ENCODE measurements around the gene CEP170B.
"Not testable (repeated sequence)": the region's sequence is repeated elsewhere in the genome, so short reads cannot be mapped to it uniquely, and the experiment has no call there.

Gene CEP170B

DNA sequence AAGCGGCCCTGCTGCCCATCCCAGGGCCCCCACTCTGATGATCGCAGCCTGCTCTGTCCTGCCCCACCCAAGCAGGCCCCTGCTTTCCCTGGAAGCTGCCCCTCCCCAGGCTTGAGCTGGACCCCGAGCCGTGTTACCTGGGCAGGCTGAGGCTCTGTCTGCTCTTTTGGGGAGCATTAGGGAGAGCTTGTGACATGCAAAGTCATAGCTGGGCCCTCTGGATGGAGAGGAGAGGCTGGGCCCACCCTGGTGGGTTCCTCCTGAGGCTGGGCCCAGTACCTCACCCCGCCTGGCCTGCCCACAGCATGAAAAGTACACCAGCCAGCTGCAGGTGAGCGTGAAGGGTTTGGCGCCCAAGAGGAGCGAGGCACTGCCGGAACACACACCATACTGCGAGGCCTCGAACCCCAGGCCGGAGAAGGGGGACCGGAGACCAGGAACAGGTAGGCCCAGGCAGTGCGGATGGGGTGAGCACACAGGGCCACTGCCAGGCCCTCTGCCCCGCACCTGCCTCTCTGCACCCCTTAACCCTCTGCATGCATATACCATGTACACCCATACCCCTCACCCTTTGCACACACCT lies 15.0 kb downstream of the CEP170B start:
- no peak for DNase-seq

- no peak for DNase-seq
Observed at GRCh38 chr14:104880584-104881210, 15.6 kb downstream of the CEP170B start.

DNA sequence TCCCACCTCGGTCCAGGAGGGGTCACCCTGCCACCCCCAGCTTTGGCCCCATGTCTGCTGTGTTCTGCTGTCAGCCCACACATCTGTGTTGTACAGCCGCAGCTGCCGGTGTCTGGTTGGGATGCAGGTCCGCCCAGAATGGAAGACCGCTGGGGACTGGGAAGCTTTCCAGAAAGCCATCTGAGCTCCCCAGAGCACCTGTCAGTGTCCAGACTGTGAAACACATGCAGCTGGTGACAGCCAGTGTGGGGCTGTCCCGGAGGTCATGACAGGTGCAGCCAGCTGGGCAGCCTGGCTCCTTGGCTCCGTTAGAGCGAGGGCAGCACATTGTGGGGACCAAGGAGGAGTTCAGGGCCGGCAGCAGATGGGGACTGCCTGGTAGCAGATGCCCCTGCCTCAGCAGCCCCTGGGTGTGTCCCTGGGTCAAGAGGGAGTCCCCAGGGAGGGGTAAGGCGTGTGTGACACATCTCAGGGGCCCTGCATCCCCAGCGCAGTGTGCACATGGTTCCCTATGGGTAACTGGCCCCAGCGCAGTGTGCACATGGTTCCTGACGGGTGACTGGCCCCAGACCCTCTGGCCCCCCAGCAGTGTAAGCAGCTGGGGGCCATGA lies 16.4 kb downstream of the CEP170B start:
- DNase-seq, result peak; percentile 99 to 100

DNA sequence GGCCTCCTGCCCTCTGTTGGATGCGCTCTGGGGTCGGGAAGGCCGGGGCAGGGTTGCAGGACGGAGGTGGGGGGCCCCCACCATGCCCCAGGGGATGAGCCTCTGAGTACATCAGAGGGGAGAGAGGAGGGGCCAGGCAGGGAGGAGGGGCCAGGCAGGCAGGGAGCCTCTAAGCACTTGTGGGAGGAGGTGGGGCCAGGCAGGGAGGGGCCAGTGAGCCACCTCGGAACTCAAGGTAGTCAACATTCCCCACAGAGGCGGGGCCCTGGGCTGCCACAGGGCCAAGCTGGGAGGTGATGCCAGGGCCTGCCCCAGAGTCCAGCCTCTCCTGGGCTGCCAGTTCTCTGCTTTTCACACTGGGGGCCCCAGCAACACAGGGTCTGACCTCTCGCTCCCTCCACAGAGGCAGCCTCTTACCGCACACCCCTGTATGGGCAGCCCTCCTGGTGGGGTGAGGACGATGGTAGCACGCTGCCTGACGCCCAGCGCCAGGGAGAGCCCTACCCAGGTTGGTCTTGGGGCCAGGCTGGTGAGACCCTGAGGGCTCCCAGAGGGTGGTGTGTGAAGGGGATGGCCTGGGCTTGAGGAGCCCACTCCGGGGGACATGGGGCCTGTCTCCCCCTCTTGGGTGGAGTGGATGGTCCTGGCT lies 17.4 kb downstream of the CEP170B start:
- peak; percentile 18 to 54 for DNase-seq

- no peak for DNase-seq
Observed at GRCh38 chr14:104882991-104883660, 18.1 kb downstream of the CEP170B start.

GRCh38 chr14:104883681-104884361 lies 18.8 kb downstream of the CEP170B start:
- DNase-seq, result no peak

GRCh38 chr14:104884381-104884780 lies 19.3 kb downstream of the CEP170B start:
- DNase-seq, result not testable (repeated sequence)

- DNase-seq, result no peak
Observed at GRCh38 chr14:104885031-104885972, 20.2 kb downstream of the CEP170B start.

- no peak for DNase-seq
Observed at GRCh38 chr14:104885973-104886689, 21.1 kb downstream of the CEP170B start.

DNA sequence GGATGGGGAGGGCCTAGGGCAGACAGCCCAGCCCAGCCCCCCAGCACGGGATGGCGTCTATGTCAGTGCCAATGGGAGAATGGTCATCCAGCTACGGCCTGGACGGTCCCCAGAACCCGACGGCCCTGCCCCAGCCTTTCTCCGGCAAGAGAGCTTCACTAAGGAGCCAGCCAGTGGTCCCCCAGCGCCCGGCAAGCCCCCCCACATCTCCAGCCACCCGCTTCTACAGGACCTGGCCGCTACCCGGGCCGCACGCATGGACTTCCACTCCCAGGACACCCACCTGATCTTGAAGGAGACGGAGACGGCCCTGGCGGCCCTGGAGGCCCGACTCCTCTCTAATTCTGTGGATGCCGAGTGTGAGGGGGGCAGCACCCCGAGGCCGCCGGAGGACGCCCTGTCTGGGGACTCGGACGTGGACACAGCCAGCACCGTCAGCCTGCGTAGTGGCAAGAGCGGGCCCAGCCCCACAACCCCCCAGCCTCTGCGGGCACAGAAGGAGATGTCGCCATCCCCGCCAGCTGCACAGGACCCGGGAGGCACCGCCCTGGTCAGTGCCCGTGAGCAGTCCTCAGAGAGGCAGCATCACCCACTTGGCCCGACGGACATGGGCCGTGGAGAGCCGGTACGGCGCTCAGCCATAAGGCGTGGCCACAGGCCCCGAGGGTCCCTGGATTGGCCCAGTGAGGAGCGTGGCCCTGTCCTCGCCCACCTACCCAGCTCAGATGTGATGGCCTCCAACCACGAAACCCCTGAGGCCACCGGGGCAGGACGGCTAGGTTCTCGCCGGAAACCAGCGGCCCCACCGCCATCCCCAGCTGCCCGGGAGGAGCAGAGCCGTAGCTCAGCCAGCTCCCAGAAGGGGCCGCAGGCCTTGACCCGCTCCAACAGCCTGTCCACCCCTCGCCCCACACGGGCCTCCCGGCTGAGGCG lies 21.9 kb downstream of the CEP170B start:
- DNase-seq, result no peak

DNA sequence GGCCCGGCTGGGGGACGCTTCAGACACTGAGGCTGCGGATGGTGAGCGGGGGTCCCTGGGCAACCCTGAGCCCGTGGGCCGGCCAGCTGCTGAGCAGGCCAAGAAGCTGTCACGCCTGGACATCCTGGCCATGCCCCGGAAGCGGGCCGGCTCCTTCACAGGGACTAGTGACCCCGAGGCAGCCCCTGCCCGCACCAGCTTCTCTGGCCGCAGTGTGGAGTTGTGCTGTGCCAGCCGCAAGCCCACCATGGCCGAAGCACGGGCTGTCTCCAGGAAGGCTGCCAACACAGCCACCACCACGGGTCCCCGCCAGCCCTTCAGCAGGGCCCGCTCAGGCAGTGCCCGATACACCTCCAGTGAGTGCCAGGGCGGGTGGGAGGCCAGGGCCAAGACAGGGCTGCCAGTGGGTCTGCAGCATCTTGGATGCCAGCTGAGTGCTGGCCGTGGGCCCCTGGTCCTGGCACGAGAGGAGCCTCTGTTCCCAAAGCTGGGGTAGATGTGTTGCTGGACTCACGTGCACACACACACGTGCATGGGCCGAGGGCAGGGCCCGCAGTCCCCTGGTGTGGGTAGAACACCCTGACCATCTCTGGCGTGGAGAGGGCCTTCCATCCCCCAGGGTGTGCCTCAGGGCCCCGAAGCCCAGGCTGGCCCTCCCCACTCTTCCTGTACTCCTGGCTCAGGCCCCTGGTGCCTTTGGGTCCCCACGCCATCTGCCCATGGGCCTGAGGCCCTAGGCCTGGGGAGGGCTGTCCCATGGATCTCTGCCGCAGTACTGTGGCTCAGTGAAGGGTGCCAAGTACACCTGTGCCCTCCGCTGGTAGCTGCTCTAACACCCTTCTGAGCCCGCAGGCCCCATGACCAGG lies 22.8 kb downstream of the CEP170B start:
- no peak for DNase-seq

DNA sequence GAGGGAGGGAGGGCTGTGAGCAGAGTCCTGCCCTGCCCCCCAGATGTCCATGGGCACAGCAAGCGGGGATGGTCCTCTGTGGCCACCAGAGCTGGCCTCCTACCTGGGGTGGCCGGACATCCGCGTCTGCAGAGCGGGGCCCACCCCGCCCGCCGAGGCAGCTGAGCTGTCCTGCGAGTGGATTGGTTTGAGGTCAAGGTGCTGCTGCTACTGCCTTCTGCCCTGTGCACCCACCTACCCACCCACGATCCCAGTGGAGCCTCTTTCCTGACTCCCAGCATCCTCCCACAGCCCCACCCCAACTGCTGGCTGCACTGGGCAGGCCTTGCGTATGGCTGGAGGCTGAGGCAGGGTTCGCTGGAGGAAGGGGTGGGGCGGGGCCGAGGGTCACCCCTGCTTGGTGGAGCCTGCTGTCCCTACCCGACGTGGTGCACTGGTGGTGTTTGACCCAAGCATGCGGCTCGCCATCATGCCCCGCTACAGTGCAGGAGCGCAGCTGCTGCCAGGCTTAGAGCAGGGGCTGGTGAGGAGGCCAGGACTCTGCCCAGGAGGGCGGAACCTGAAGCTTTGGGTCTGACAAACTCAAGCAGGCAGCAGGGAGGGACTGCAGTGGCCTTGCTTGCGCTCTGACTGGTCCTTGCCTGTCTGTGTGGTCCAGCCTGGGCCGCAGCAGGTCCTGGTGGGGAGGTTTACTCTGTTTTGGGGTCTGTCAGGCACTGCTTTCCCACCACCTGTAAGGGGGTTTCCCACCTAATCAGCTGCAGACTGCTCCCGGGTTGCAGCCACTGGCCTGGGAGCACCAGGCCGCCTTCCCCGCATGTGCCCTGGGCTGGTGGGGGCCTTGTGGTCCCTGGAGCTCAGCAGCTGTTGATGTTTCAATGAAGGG lies 23.7 kb downstream of the CEP170B start:
- DNase-seq, result no peak

GRCh38 chr14:104889375-104889757 lies 24.3 kb downstream of the CEP170B start:
- DNase-seq, result no peak

- DNase-seq, result not testable (repeated sequence)
Observed at GRCh38 chr14:104890292-104890691, 25.2 kb downstream of the CEP170B start.

DNA sequence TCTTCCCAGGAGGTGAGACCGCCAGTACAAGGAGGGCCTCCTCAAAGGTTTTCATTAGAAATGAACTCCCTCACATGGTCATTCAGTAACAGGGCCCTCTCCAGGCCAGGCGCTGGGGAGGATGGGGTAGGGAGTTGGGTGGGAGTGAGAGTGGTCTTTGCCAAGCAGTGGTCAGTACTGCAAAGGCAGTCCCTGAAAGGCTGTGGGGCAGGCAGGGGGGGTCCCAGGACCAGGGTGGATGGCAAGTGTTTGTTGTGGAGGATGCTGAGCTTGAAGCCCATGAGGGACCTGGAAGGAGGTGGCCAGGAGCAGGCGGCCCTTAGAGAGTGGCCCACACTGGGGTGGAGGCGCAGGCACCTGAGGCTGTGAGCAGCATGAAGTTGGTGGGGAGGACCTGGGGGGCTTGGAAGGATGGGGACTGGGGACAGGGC lies 26.1 kb downstream of the CEP170B start:
- DNase-seq, result no peak

GRCh38 chr14:104891664-104892530 lies 26.8 kb downstream of the CEP170B start:
- no peak for DNase-seq
